Hepatocyte (in vitro differentiated cells): ENCODE measurements around the gene MAP3K4.

Experiments used
- CTCF ChIP-seq: fragments of 200-600 bp; sonication (generic); IDR thresholded peaks from 2 replicates; pipeline ENCODE4 v1.5.1; 2016; ENCODE audit warnings: antibody characterized with exemption, mild to moderate bottlenecking; ENCODE audit not compliant: poor library complexity
- EZH2phosphoT487 ChIP-seq: fragments of 200-600 bp; sonication (generic); IDR thresholded peaks from one replicate; pipeline ENCODE4 v1.6.1; 2018; ENCODE audit warnings: antibody characterized with exemption, mild to moderate bottlenecking, low read depth, moderate library complexity; ENCODE audit not compliant: unreplicated experiment, severe bottlenecking

- no peak for TF ChIP-seq EZH2phosphoT487
- no peak for TF ChIP-seq CTCF
Measured at GRCh38 chr6:161116554-161116953, 125.0 kb downstream of the MAP3K4 start.
